ENCODE data around the gene TSPAN14. TPM values are rescaled to one million over a fixed set of nuclear protein-coding genes. Genes with fewer than 3 reads are reported as not detected.

Gene TSPAN14
- total and polyA plus RNA-seq, 2 of the 13 experiments (the other 11 are each of a cell fraction or from before 2014, with no cell fraction given), result 24.1 to 80.6 TPM

- CTCF ChIA-PET (ENCODE audit: low intra/inter-chr PET ratio, low total read pairs), result no interaction called here
- no peak for ATAC-seq
- intact Hi-C loops (cut with micrococcal nuclease; ENCODE audit: unreplicated experiment) (no loop called here), in situ Hi-C loops (cut with HindIII; ENCODE audit: extremely low pct_ligation_motif_present, low pct_unique_long_range_greater_than_20kb) (no loop called here)
- Histone ChIP-seq H4K20me1 (ENCODE audit: insufficient read depth, low read length) (peaks cover 38% of the 10 kb centered on the region), H3K4me1 (ENCODE audit: insufficient read depth, low read length) (peaks cover 97% of the 10 kb centered on the region), H3K79me2 (ENCODE audit: insufficient read depth, low read length) (peaks cover 100% of the 10 kb centered on the region), H3K4me3 (replicated peaks in 1 of 3; ENCODE audit: insufficient read depth in 1 of 3, low read depth in 2 of 3, low read length in 3 of 3) (no peak overlapping the region), H2AFZ (ENCODE audit: low read length) (no peak overlapping the region), H3K9me3 (ENCODE audit: low read length) (no peaks in the 10 kb centered on the region), H3K27ac (ENCODE audit: extremely low read length, insufficient read depth, low read length) (no peak overlapping the region), H3K27me3 (ENCODE audit: control insufficient read depth in 1 of 2, insufficient read depth in 2 of 2, low read length in 2 of 2) (no peaks in the 10 kb centered on the region), H3K9ac (ENCODE audit: insufficient read depth, low read depth, low read length) (no peak overlapping the region), H3K36me3 (replicated peaks in 1 of 2; ENCODE audit: control insufficient read depth in 1 of 2, insufficient read depth in 2 of 2, low read length in 2 of 2) (peaks cover 8 to 41% of the 10 kb centered on the region in 2 experiments; a peak in 4 of 5 replicates), H3K4me2 (ENCODE audit: low read depth, low read length) (no peak overlapping the region)
- TF ChIP-seq MTF2 (CRISPR knock-in tag; IDR thresholded peaks at IDR 0.05; ENCODE audit: borderline replicate concordance) (no peak), ZNF224 (CRISPR knock-in tag; IDR thresholded peaks at IDR 0.05) (no peak), SP5 (CRISPR knock-in tag; IDR thresholded peaks at IDR 0.05; ENCODE audit: borderline replicate concordance, low read depth) (no peak), CC2D1A (CRISPR knock-in tag; IDR thresholded peaks at IDR 0.05) (no peak), MAFK (conservative IDR thresholded peaks at IDR 0.05 in 1 of 2, IDR thresholded peaks at IDR 0.05 in 1 of 2; ENCODE audit: low read length in 2 of 2) (peak in 1 of 2 experiments; percentile 25; a peak in 1 of 4 replicates)
- DNase-seq (ENCODE audit: low spot score), result no peak
- POLR2A ChIA-PET, result interaction anchor here (1.1 kb wide), 1 partner anchor 25 kb away, joined by 3 read pairs; no protein-coding TSS in a partner anchor
- no TSS peak for BruUV-seq (replicated peaks)
- 93% methylated on average over 10 of the region's 10 CpGs for WGBS (ENCODE audit: low lambda C conversion rate)
- FAIRE-seq, result no peak
Measured at GRCh38 chr10:80466724-80467326, 12.7 kb downstream of the TSPAN14 start.

GRCh38 chr10:80468002-80468401, 13.9 kb downstream of the TSPAN14 start:
- H3K27ac ChIP-seq (ENCODE audit: extremely low read length, insufficient read depth, low read length), result no peak overlapping the region
- no peaks in the 10 kb centered on the region for H3K27me3 ChIP-seq (ENCODE audit: control insufficient read depth in 1 of 2, insufficient read depth in 2 of 2, low read length in 2 of 2)
- H4K20me1 ChIP-seq (ENCODE audit: insufficient read depth, low read length), result peaks cover 33% of the 10 kb centered on the region
- POLR2A ChIA-PET, result no interaction called here
- CTCF ChIA-PET (ENCODE audit: low intra/inter-chr PET ratio, low total read pairs), result no interaction called here
- H3K4me1 ChIP-seq (ENCODE audit: insufficient read depth, low read length), result peaks cover 97% of the 10 kb centered on the region
- no peak overlapping the region for H3K4me3 ChIP-seq (replicated peaks in 1 of 3; ENCODE audit: insufficient read depth in 1 of 3, low read depth in 2 of 3, low read length in 3 of 3)
- DNase-seq (ENCODE audit: low spot score), result no peak
- no peak overlapping the region for H3K9ac ChIP-seq (ENCODE audit: insufficient read depth, low read depth, low read length)
- in situ Hi-C loops (cut with HindIII; ENCODE audit: extremely low pct_ligation_motif_present, low pct_unique_long_range_greater_than_20kb), result no loop called here
- intact Hi-C loops (cut with micrococcal nuclease; ENCODE audit: unreplicated experiment), result no loop called here
- H2AFZ ChIP-seq (ENCODE audit: low read length), result no peak overlapping the region
- no peak overlapping the region for H3K4me2 ChIP-seq (ENCODE audit: low read depth, low read length)
- peaks cover 100% of the 10 kb centered on the region for H3K79me2 ChIP-seq (ENCODE audit: insufficient read depth, low read length)
- no TSS peak for BruUV-seq (replicated peaks)
- FAIRE-seq, result no peak
- H3K9me3 ChIP-seq (ENCODE audit: low read length), result no peaks in the 10 kb centered on the region
- no peak for ATAC-seq
- WGBS (ENCODE audit: low lambda C conversion rate), result 74% methylated on average over 6 of the region's 6 CpGs
- peaks cover 6 to 44% of the 10 kb centered on the region in 2 experiments; a peak in 4 of 5 replicates for H3K36me3 ChIP-seq (replicated peaks in 1 of 2; ENCODE audit: control insufficient read depth in 1 of 2, insufficient read depth in 2 of 2, low read length in 2 of 2)
- TF ChIP-seq PITX1 (CRISPR knock-in tag; IDR thresholded peaks at IDR 0.05) (no peak), FOXO1 (CRISPR knock-in tag; IDR thresholded peaks at IDR 0.05) (no peak), MLLT10 (CRISPR knock-in tag; IDR thresholded peaks at IDR 0.05) (no peak), BRF2 (CRISPR knock-in tag; IDR thresholded peaks at IDR 0.05) (no peak), ZFP36L1 (CRISPR knock-in tag; IDR thresholded peaks at IDR 0.05) (no peak), CEBPB (IDR thresholded peaks at IDR 0.05; ENCODE audit: borderline replicate concordance, low read depth, low read length) (no peak), STAT5B (CRISPR knock-in tag; IDR thresholded peaks at IDR 0.05) (no peak), SOX13 (IDR thresholded peaks at IDR 0.05) (no peak), SOX13 (CRISPR knock-in tag; conservative IDR thresholded peaks at IDR 0.05 in 1 of 2, IDR thresholded peaks at IDR 0.05 in 1 of 2) (peak in 1 of 2 experiments; percentile 58; a peak in 1 of 4 replicates)
